Naive thymus-derived CD4-positive, alpha-beta T cell (primary cell): ENCODE measurements around the gene TPPP. TPM values are rescaled to one million over a fixed set of nuclear protein-coding genes. Genes with fewer than 3 reads are reported as not detected.
"Not testable (repeated sequence)": the region's sequence is repeated elsewhere in the genome, so short reads cannot be mapped to it uniquely, and the experiment has no call there.

Experiments
- ATAC-seq: fragments of 150-1000 bp; cut with Tn5 transposase; 2 replicates; pipeline ENCODE4 v1.10.0; 2021; ENCODE audit warnings: mild to moderate bottlenecking, moderate library complexity
- CTCF ChIA-PET: fragments of 350-600 bp; sonication (Branson Sonifier 250); formaldehyde crosslinking; loops from one replicate; lab custom pipeline; 2021; ENCODE audit warnings: antibody characterized with exemption; lab: Charles Lee
- POLR2A ChIA-PET: fragments of 350-600 bp; sonication (Branson Sonifier 250); formaldehyde crosslinking; loops from one replicate; lab custom pipeline; 2021; ENCODE audit warnings: antibody characterized with exemption, inconsistent platforms; lab: Charles Lee
- DNase-seq, 9 donors: peaks; one replicate each; pipeline versions ENCODE4 v3.0.0 to v3.0.0-alpha.2; 2020 to 2022; ENCODE audit warnings: mixed read lengths in 1 of 9
- H3K27ac ChIP-seq: one replicate; pipeline ENCODE4 v1.7.0; 2013; ENCODE audit warnings: mild to moderate bottlenecking, low read depth, low read length, moderate library complexity
- H3K27me3 ChIP-seq, 2 donors: one replicate each; pipeline ENCODE4 v1.7.0; 2013; ENCODE audit warnings: low read length in 2 of 2, mild to moderate bottlenecking in 2 of 2, moderate library complexity in 2 of 2; ENCODE audit not compliant: control insufficient read depth in 2 of 2, insufficient read depth in 2 of 2
- H3K36me3 ChIP-seq, 3 experiments: 1 replicate in 2 of 3; 2 replicates in 1 of 3; pipeline ENCODE4 v1.7.0; 2013; ENCODE audit warnings: low read length in 3 of 3, mild to moderate bottlenecking in 3 of 3, moderate library complexity in 1 of 3; ENCODE audit not compliant: insufficient read depth in 3 of 3, control insufficient read depth in 2 of 3
- H3K4me1 ChIP-seq, 2 donors: one replicate each; pipeline ENCODE4 v1.7.0; 2013; ENCODE audit warnings: low read length in 2 of 2, mild to moderate bottlenecking in 2 of 2, moderate library complexity in 1 of 2; ENCODE audit not compliant: control insufficient read depth in 2 of 2, insufficient read depth in 2 of 2
- H3K4me3 ChIP-seq: 2 replicates; pipeline ENCODE4 v1.7.0; 2013; ENCODE audit warnings: mild to moderate bottlenecking, low read length
- H3K9me3 ChIP-seq, 3 experiments: 1 replicate in 2 of 3; 2 replicates in 1 of 3; pipeline ENCODE4 v1.7.0; 2013; ENCODE audit warnings: low read length in 3 of 3; ENCODE audit not compliant: control insufficient read depth in 2 of 3
- H3K27ac Mint-ChIP-seq, 9 donors: one replicate each; pipeline ENCODE4 v1.8.0; 2020 to 2022; ENCODE audit warnings: mixed read lengths in 9 of 9, mild to moderate bottlenecking in 8 of 9, moderate library complexity in 5 of 9, inconsistent platforms in 2 of 9
- H3K27me3 Mint-ChIP-seq, 5 donors: one replicate each; pipeline ENCODE4 v1.8.0; 2021 to 2022; ENCODE audit warnings: mixed read lengths in 5 of 5, mild to moderate bottlenecking in 1 of 5
- H3K36me3 Mint-ChIP-seq, 5 donors: one replicate each; pipeline ENCODE4 v1.8.0; 2020 to 2022; ENCODE audit warnings: mixed read lengths in 5 of 5, mild to moderate bottlenecking in 3 of 5, inconsistent platforms in 1 of 5
- H3K4me1 Mint-ChIP-seq, 7 donors: one replicate each; pipeline ENCODE4 v1.8.0; 2020 to 2022; ENCODE audit warnings: mixed read lengths in 7 of 7, mild to moderate bottlenecking in 3 of 7, inconsistent platforms in 1 of 7
- H3K4me3 Mint-ChIP-seq, 10 donors: one replicate each; pipeline ENCODE4 v1.8.0; 2020 to 2022; ENCODE audit warnings: mild to moderate bottlenecking in 10 of 10, mixed read lengths in 10 of 10, moderate library complexity in 6 of 10, inconsistent platforms in 2 of 10
- H3K9me3 Mint-ChIP-seq, 11 donors: one replicate each; pipeline ENCODE4 v1.8.0; 2020 to 2022; ENCODE audit warnings: mixed read lengths in 11 of 11, mild to moderate bottlenecking in 4 of 11, inconsistent platforms in 1 of 11, moderate library complexity in 1 of 11
- intact Hi-C, 2 donors: fragments of 100-400 bp; cut with micrococcal nuclease; formaldehyde crosslinking; loops; one replicate each; pipeline ENCODE4 v1.15.1; 2023
- polyA plus RNA-seq, 2 donors: library from polyadenylated mRNA; unstranded; fragments of 300-500 nt; fragmentation: Illumina TruSeq; gene quantifications; one replicate each; pipeline ENCODE4 v1.2.3, GENCODE V29; 2021
- total RNA-seq, 6 experiments: library from RNA in 5 of 6; stranded (reverse) in 5 of 6; gene quantifications; 1 replicate in 5 of 6; 2 replicates in 1 of 6; pipeline ENCODE4 v1.2.3 and lab custom pipeline; 2021 to 2026

The TPPP gene
- 1 to 10 TPM in 1 of 5 experiments, under 1 TPM in 4; 0.02 to 3.4 (median 0.14) TPM for total RNA-seq
- polyA plus RNA-seq, result under 1 TPM; 0.08 to 0.31 TPM
- 1.9 reads per million, percentile 8 among the genes with 10 or more reads in this experiment for total RNA-seq (lab: John Stamatoyannopoulos, UW)

DNA sequence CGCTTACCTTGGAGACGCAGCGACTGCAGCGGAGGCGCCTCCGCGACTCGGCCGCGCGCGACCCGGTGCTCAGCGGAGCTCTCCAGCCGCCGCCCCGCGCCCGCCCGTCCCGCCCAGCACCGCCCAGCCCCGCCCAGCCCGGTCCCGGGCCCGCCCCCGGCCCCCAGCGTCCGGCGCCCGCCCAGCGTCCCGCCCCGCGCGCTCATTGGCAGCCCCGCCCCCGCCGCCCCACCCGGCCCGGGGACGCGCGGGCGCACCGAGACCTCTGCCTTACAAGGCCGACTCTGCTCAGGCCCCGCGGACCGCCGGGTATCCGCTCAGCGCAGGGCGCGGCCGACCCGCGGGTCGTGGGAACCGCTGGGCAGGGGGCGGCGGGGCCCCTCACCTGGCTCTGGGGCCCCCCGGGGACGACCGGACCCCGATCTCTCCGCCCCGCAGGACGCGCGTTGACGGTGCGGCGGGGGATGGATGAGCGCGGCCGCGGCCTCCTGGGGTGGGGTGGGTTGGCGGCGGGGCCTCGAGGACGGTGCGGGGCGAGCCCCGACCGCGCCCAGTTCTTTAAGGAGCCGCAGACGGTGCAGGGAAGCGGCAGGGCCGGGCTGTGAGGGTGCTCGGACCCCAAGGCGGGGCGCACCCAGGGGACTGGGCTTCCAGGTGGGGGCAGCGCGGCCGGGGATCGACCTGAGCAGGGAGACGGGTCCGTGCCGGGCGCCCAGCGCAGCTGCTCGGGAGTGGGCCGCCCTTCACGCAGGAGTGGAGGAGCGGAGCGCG, at the start of gene TPPP:
Gene TPPP, minus strand, starts transcription at position 82 of the 771 bp plus-strand sequence. CDS start 15,292 bp downstream, outside the sequence.
- H3K4me3 ChIP-seq, result peak within 1 kb of the TSS; percentile 24
- POLR2A ChIA-PET, H3K36me3 ChIP-seq, H3K27ac ChIP-seq, CTCF ChIA-PET, H3K36me3 Mint-ChIP-seq, H3K27ac Mint-ChIP-seq, H3K9me3 Mint-ChIP-seq, H3K4me1 ChIP-seq, H3K27me3 ChIP-seq, H3K9me3 ChIP-seq, H3K4me1 Mint-ChIP-seq: not testable (repeated sequence)
- Mint-ChIP-seq H3K4me3 (peak within 1 kb of the TSS; percentile 27 to 81 (median 64)), H3K27me3 (peaks cover 0 to 27% (median 4%) of the 10 kb centered on the region in 5 donors)
- ATAC-seq (peak; percentile 91), DNase-seq (peak; percentile 42 to 82 (median 57))
- intact Hi-C loops, result loop anchor here (2.0 to 5.0 kb wide), 3 partner anchors 91 to 199 kb away; partner anchors contain the start of genes BRD9 (in 2 of the 2), TRIP13 (in 2 of the 2) and ZDHHC11B (in 1 of the 2)

DNA sequence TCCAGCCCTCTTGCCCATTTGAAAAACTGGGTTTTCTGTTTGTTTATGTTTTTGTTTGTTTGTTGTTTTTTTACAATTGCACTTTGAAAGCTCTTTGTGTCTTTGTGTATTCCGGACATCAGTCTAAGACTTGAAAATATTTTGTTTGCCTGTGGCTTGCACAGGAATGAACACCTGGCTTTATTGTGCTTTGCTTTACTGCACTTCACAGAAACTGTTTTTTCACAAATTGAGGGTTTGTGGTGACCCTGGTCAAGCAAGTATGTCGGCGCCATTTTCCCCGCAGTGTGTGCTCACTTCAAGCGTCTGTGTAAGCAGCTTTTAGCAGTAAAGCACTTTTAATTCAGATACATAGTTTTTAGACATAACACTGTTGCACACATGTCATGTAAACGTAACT, 49.1 kb upstream of the TPPP start:
- H3K4me3 Mint-ChIP-seq, CTCF ChIA-PET, H3K36me3 ChIP-seq, H3K4me1 Mint-ChIP-seq, H3K9me3 Mint-ChIP-seq, H3K27ac Mint-ChIP-seq, H3K36me3 Mint-ChIP-seq, intact Hi-C loops, ATAC-seq, H3K27me3 ChIP-seq, H3K4me3 ChIP-seq, DNase-seq, POLR2A ChIA-PET, H3K27ac ChIP-seq, H3K4me1 ChIP-seq, H3K9me3 ChIP-seq: not testable (repeated sequence)
- H3K27me3 Mint-ChIP-seq, result peaks cover under 1 to 12% (median 7%) of the 10 kb centered on the region in 5 donors

- intact Hi-C loops, H3K27ac Mint-ChIP-seq: not testable (repeated sequence)
Measured at GRCh38 chr5:734145-734544, 41.0 kb upstream of the TPPP start.

DNA sequence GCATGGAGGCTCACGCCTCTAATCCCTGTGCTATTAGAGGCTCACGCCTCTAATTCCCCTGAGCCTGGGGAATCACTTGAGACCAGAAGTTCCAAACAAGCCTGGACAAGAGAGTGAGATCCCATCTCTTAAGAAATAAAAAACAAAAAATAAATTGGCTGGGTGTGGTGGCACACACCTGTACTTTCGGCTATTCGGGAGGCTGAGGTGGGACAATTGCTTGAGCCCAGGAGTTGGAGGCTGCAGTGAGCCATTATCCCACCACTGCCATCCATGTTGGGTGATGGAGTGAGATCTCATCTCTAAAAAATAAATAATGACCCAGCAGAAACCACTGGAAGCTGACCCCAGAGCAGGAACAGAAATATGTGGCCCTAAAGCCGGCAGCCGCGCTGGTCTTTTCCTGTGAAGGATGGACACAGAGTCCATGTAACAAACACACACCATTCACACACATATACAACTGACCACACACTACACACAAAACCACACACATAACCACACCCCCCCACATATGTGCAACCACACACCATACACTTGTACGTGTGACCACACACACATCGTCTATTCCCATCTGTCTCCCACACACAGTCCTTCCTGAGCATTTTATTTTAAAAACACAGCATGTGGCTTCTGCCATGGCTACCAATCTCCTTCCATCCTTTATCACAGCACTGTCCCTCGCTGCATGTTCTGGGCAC, 39.8 kb upstream of the TPPP start:
- H3K4me1 Mint-ChIP-seq, H3K4me1 ChIP-seq, H3K9me3 Mint-ChIP-seq, POLR2A ChIA-PET, H3K27ac Mint-ChIP-seq, ATAC-seq, H3K36me3 ChIP-seq, H3K27ac ChIP-seq, DNase-seq, intact Hi-C loops, H3K4me3 ChIP-seq, H3K9me3 ChIP-seq, H3K27me3 ChIP-seq, H3K4me3 Mint-ChIP-seq, CTCF ChIA-PET: not testable (repeated sequence)
- Mint-ChIP-seq H3K27me3 (peaks cover 6 to 47% (median 13%) of the 10 kb centered on the region in 5 donors), H3K36me3 (peaks cover 0 to 10% (median 5%) of the 10 kb centered on the region in 5 donors)

More at GRCh38 chr5:734145-734544, 41.0 kb upstream of the TPPP start:
- H3K4me1 Mint-ChIP-seq, DNase-seq, POLR2A ChIA-PET, H3K27me3 ChIP-seq, H3K4me3 ChIP-seq, CTCF ChIA-PET, H3K4me3 Mint-ChIP-seq, H3K9me3 ChIP-seq, H3K4me1 ChIP-seq, H3K36me3 ChIP-seq, H3K27ac ChIP-seq, ATAC-seq, H3K9me3 Mint-ChIP-seq: not testable (repeated sequence)
- Mint-ChIP-seq H3K27me3 (peaks cover 6 to 45% (median 16%) of the 10 kb centered on the region in 5 donors), H3K36me3 (peaks cover 0 to 10% (median 5%) of the 10 kb centered on the region in 5 donors)

- ATAC-seq, H3K4me1 Mint-ChIP-seq, intact Hi-C loops, POLR2A ChIA-PET, H3K27ac Mint-ChIP-seq, H3K4me3 Mint-ChIP-seq, H3K27me3 ChIP-seq, H3K9me3 Mint-ChIP-seq, CTCF ChIA-PET, H3K27ac ChIP-seq, H3K4me3 ChIP-seq, H3K9me3 ChIP-seq, H3K36me3 ChIP-seq, H3K4me1 ChIP-seq, DNase-seq: not testable (repeated sequence)
- peaks cover 0 to 45% (median 13%) of the 10 kb centered on the region in 5 donors for H3K27me3 Mint-ChIP-seq
- peaks cover 0 to 10% (median 5%) of the 10 kb centered on the region in 5 donors for H3K36me3 Mint-ChIP-seq
Measured at GRCh38 chr5:729225-729624, 36.1 kb upstream of the TPPP start.

DNA sequence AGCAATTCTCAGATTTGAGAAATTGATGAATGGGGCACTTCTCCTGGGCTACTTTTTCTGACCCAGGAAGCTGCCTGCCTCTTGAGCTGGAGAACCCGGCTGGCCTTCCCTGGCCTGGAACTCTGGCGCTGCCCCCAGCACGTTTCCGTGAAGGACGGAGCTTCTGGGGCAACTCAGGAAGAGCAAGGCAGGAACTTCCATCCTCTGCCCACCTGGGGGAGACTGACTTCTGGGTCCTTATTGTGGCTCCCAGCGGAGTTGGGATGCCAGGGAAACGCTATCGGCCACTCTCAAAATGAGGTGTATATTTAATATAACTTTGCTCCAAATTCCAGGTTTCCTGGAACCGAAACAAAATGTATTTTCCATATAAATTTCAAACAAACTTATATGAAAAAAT, 33.9 kb upstream of the TPPP start:
- H3K4me3 ChIP-seq, DNase-seq, POLR2A ChIA-PET, H3K36me3 ChIP-seq, ATAC-seq, H3K27ac ChIP-seq, H3K9me3 ChIP-seq, H3K4me1 Mint-ChIP-seq, H3K4me1 ChIP-seq, intact Hi-C loops, H3K9me3 Mint-ChIP-seq, H3K4me3 Mint-ChIP-seq, H3K27ac Mint-ChIP-seq, H3K27me3 ChIP-seq, CTCF ChIA-PET, H3K36me3 Mint-ChIP-seq: not testable (repeated sequence)
- H3K27me3 Mint-ChIP-seq, result peaks cover 0 to 32% (median 9%) of the 10 kb centered on the region in 5 donors
